DND-41 (cell line): Measurements from ENCODE around the gene RCCD1.

Experiments used
- CTCF ChIP-seq: IDR thresholded peaks from 2 replicates; pipeline ENCODE4 v1.5.1; 2012; ENCODE audit warnings: borderline replicate concordance, low read length, moderate library complexity, mild to moderate bottlenecking; ENCODE audit not compliant: poor library complexity, severe bottlenecking; ENCODE audit errors: extremely low read depth
- EZH2 ChIP-seq: IDR thresholded peaks from 3 replicates; pipeline ENCODE4 v1.6.1; 2012; ENCODE audit warnings: borderline replicate concordance, low read depth, mild to moderate bottlenecking, moderate library complexity, low read length, inconsistent platforms; ENCODE audit not compliant: severe bottlenecking

GRCh38 chr15:90954712-90955623, at the start of gene RCCD1:
- TF ChIP-seq CTCF (no peak), EZH2 (no peak)
